Transverse colon (tissue), 4 donors: ENCODE results near the gene MYBPC2. TPM values are rescaled to one million over a fixed set of nuclear protein-coding genes. Genes with fewer than 3 reads are reported as not detected.

Experiments
- DNase-seq: peaks from one replicate; pipeline ENCODE4 v3.0.0-alpha.2; 2019
- H3K27ac ChIP-seq, 4 donors: fragments of 200-600 bp; sonication (generic); 2 replicates each; pipeline ENCODE4 v1.5.1; 2016 to 2018; ENCODE audit warnings: inconsistent platforms in 4 of 4
- H3K27me3 ChIP-seq: fragments of 200-600 bp; sonication (generic); 2 replicates; pipeline ENCODE4 v1.5.1; 2017; ENCODE audit warnings: inconsistent platforms
- H3K36me3 ChIP-seq, 4 donors: fragments of 200-600 bp; sonication (generic); 2 replicates each; pipeline ENCODE4 v1.5.1; 2017 to 2019; ENCODE audit warnings: inconsistent platforms in 4 of 4
- H3K4me1 ChIP-seq, 4 donors: fragments of 200-600 bp; sonication (generic); 2 replicates each; pipeline ENCODE4 v1.5.1; 2017 to 2020; ENCODE audit warnings: inconsistent platforms in 4 of 4
- H3K4me3 ChIP-seq, 4 donors: fragments of 200-600 bp; sonication (generic); 1 replicate in 1 of 4; 2 replicates in 3 of 4; pipeline versions ENCODE4 v1.5.1 to v1.6.1; 2017 to 2019; ENCODE audit warnings: inconsistent platforms in 4 of 4
- H3K9me3 ChIP-seq, 2 donors: fragments of 200-600 bp; sonication (generic); 2 replicates each; pipeline ENCODE4 v1.5.1; 2017 to 2019; ENCODE audit warnings: inconsistent platforms in 2 of 2
- EP300 ChIP-seq: sonication (generic); formaldehyde crosslinking; IDR thresholded peaks from one replicate; pipeline ENCODE4 v1.6.1; 2017; ENCODE audit warnings: antibody characterized with exemption, low read depth
- POLR2A ChIP-seq: fragments of 450-650 bp; IDR thresholded peaks from one replicate; pipeline ENCODE4 v1.6.1; 2016; ENCODE audit warnings: antibody characterized with exemption, mild to moderate bottlenecking, moderate library complexity
- POLR2AphosphoS5 ChIP-seq, 3 donors: sonication (generic); formaldehyde crosslinking; IDR thresholded peaks; one replicate each; pipeline ENCODE4 v1.6.1; 2016; ENCODE audit warnings: antibody characterized with exemption in 3 of 3
- whole genome bisulfite sequencing, 2 donors: methylation state at CpG; one replicate each; pipeline ENCODE4 v1.1.5; 2018; ENCODE audit warnings: low coverage in 1 of 2; 5-methylcytosine and 5-hydroxymethylcytosine counted together
- in situ Hi-C, 4 donors: fragments of 200-750 bp; cut with MboI; loops; one replicate each; pipeline versions ENCODE4 v1.15.0 to v1.15.1; 2017; ENCODE audit warnings: low sequenced_read_pairs in 3 of 4, low pct_ligation_motif_present in 1 of 4, low pct_unique_long_range_greater_than_20kb in 1 of 4
- intact Hi-C: fragments of 100-400 bp; cut with DNase I; formaldehyde crosslinking; loops from one replicate; pipeline ENCODE4 v1.15.1; 2023; ENCODE audit warnings: low total_unique reads
- total RNA-seq, 4 donors: library from RNA; depleted of rRNA; stranded (reverse); fragments of >200 nt; gene quantifications; one replicate each; pipeline ENCODE4 v1.1.0, GENCODE V29; 2016
- TF ChIP-seq, protein P1 (sequence below), 5 experiments: fragments of 200-600 bp in 3 of 5; fragments of 450-650 bp in 2 of 5; sonication (generic) in 3 of 5; IDR thresholded peaks; 1 replicate in 2 of 5; 2 replicates in 3 of 5; pipeline ENCODE4 v1.5.1; 2016 to 2017; ENCODE audit warnings: antibody characterized with exemption in 5 of 5, inconsistent platforms in 3 of 5, mild to moderate bottlenecking in 2 of 5, moderate library complexity in 1 of 5

MYBPC2 gene
- total RNA-seq, 4 donors from 2014 or later, result 0.16 to 0.41 TPM; not detected in 2

DNA sequence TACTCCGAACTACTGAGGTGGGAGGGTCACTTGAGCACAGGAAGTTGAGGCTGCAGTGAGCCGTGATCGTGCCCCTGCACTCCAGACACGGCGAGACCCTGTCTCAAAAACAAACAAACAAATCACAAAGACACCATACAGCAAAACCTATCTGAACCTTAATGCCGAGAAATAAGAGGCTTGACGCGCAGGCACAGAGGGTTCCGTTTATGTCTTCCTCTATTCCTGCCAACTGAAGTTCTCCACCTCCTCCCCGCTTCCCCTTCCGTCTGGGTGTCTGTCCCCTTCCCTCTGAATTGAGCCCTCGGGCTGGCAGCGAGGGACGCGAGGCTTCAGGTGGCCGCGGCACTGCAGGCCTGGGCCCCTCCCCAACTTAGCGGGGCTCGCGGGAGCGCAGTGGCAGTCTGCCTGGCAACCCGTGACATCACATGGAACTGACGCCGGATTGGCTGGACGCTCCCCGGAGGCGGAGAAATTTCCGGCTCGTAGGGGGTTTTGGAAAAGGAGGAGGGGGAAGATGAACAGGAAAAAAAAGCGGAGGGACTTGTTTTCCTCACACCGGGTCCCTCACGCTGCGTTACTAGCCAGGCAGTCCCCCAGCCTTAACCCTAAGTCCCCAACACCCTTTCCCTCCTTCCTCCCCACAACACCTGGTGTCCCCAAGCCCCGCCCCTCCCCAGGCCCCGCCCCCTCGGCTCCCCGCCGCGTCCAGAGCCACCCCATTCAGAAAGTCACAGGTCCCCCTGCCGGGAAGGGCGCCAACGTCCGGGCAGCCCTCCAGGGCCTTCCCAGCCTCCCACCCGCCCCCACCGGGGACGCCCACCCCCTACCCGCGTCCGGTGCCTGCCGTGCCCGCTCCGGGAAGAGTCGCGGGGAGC is 1.1 kb upstream of the MYBPC2 start:
- 1% methylated on average over 49 of the region's 54 CpGs; no CpG with 5 or more reads in 1 of the 2 donors for WGBS, 2 donors
- intact Hi-C loops (no loop called here), in situ Hi-C loops (no loop called here)
- H3K4me1 ChIP-seq, result peaks cover 6 to 26% (median 20%) of the 10 kb centered on the region in 4 donors
- peak overlapping the region; percentile 42 to 73 (median 57) for H3K4me3 ChIP-seq
- no peaks in the 10 kb centered on the region for H3K9me3 ChIP-seq
- peak; percentile 90 for DNase-seq
- H3K27ac ChIP-seq, result peak overlapping the region; percentile 17 to 71 (median 60)
- peaks cover 59% of the 10 kb centered on the region for H3K27me3 ChIP-seq
- H3K36me3 ChIP-seq, result no peaks in the 10 kb centered on the region
- peak in 1 of 3 donors; percentile 55 for TF ChIP-seq POLR2AphosphoS5 (IDR thresholded peaks at IDR 0.05)
- TF ChIP-seq POLR2A, result peak; percentile 43
- TF ChIP-seq, protein P1, sequence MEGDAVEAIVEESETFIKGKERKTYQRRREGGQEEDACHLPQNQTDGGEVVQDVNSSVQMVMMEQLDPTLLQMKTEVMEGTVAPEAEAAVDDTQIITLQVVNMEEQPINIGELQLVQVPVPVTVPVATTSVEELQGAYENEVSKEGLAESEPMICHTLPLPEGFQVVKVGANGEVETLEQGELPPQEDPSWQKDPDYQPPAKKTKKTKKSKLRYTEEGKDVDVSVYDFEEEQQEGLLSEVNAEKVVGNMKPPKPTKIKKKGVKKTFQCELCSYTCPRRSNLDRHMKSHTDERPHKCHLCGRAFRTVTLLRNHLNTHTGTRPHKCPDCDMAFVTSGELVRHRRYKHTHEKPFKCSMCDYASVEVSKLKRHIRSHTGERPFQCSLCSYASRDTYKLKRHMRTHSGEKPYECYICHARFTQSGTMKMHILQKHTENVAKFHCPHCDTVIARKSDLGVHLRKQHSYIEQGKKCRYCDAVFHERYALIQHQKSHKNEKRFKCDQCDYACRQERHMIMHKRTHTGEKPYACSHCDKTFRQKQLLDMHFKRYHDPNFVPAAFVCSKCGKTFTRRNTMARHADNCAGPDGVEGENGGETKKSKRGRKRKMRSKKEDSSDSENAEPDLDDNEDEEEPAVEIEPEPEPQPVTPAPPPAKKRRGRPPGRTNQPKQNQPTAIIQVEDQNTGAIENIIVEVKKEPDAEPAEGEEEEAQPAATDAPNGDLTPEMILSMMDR (IDR thresholded peaks at IDR 0.05), result no peak

GRCh38 chr19:50433201-50434180 is 799 bp downstream of the MYBPC2 start:
- peaks cover 6 to 20% (median 18%) of the 10 kb centered on the region in 4 donors for H3K4me1 ChIP-seq
- in situ Hi-C loops, result no loop called here
- intact Hi-C loops, result no loop called here
- WGBS, 2 donors, result 77% methylated on average over 5 to 19 of the region's 19 CpGs
- no peaks in the 10 kb centered on the region for H3K9me3 ChIP-seq
- H3K27ac ChIP-seq, result no peak overlapping the region
- TF ChIP-seq EP300 (no peak), POLR2A (no peak), POLR2AphosphoS5 (IDR thresholded peaks at IDR 0.05) (no peak)
- TF ChIP-seq, protein P1 (IDR thresholded peaks at IDR 0.05), result no peak
- H3K27me3 ChIP-seq, result peaks cover 55% of the 10 kb centered on the region
- H3K36me3 ChIP-seq, result no peaks in the 10 kb centered on the region
- no peak overlapping the region for H3K4me3 ChIP-seq
- DNase-seq, result no peak

- Histone ChIP-seq H3K9me3 (no peaks in the 10 kb centered on the region), H3K27me3 (peaks cover 45% of the 10 kb centered on the region), H3K36me3 (no peaks in the 10 kb centered on the region), H3K4me1 (peaks cover 6 to 20% (median 18%) of the 10 kb centered on the region in 4 donors), H3K27ac (no peak overlapping the region), H3K4me3 (no peak overlapping the region)
- TF ChIP-seq, protein P1 (IDR thresholded peaks at IDR 0.05), result no peak
- no peak for TF ChIP-seq EP300
- intact Hi-C loops, result no loop called here
- in situ Hi-C loops, result no loop called here
- DNase-seq, result peak; percentile 27
- WGBS, 2 donors, result 43% methylated on average over 12 of the region's 12 CpGs; no CpG with 5 or more reads in 1 of the 2 donors
Measured at GRCh38 chr19:50434525-50434924, 1.8 kb downstream of the MYBPC2 start.

- TF ChIP-seq, protein P1 (IDR thresholded peaks at IDR 0.05), result no peak
- TF ChIP-seq EP300 (no peak), POLR2A (no peak), POLR2AphosphoS5 (IDR thresholded peaks at IDR 0.05) (no peak)
- H3K9me3 ChIP-seq, result no peaks in the 10 kb centered on the region
- in situ Hi-C loops (no loop called here), intact Hi-C loops (no loop called here)
- H3K4me3 ChIP-seq, result no peak overlapping the region
- 82% methylated on average over 17 of the region's 17 CpGs; no CpG with 5 or more reads in 1 of the 2 donors for WGBS, 2 donors
- H3K36me3 ChIP-seq, result no peaks in the 10 kb centered on the region
- peaks cover 38% of the 10 kb centered on the region for H3K27me3 ChIP-seq
- no peak for DNase-seq
- peaks cover 6 to 20% (median 18%) of the 10 kb centered on the region in 4 donors for H3K4me1 ChIP-seq
- H3K27ac ChIP-seq, result no peak overlapping the region
Measured at GRCh38 chr19:50435221-50435620, 2.5 kb downstream of the MYBPC2 start.
